ENCODE measurements around the gene SIAE. TPM values are rescaled to one million over a fixed set of nuclear protein-coding genes. Genes with fewer than 3 reads are reported as not detected.

Gene SIAE
- total and polyA plus RNA-seq, 2 donors (not counting 1 experiment from before 2014, with no cell fraction given) = 3.6 to 4.5 TPM

- Histone ChIP-seq H3K9me3 (ENCODE audit: control extremely low read depth in 1 of 3, control insufficient read depth in 2 of 3, insufficient read depth in 1 of 3, low read length in 2 of 3) (no peaks in the 10 kb centered on the region), H3K27ac (ENCODE audit: low read length in 2 of 2) (no peak overlapping the region), H3K36me3 (replicated peaks in 1 of 2; ENCODE audit: control extremely low read depth in 1 of 2, control insufficient read depth in 1 of 2, extremely low read depth in 1 of 2, insufficient read depth in 2 of 2, low read length in 1 of 2) (no peaks in the 10 kb centered on the region), H3K4me1 (ENCODE audit: control insufficient read depth in 2 of 2, insufficient read depth in 2 of 2, low read length in 2 of 2) (no peaks in the 10 kb centered on the region), H3K27me3 (replicated peaks in 1 of 4; ENCODE audit: control extremely low read depth in 1 of 4, control insufficient read depth in 3 of 4, insufficient read depth in 4 of 4, low read length in 3 of 4) (peaks cover 0 to 6% (median 0%) of the 10 kb centered on the region in 4 experiments), H2AFZ (ENCODE audit: insufficient read depth, low read depth, low read length, poor library complexity, severe bottlenecking) (no peak overlapping the region), H3K4me3 (ENCODE audit: control extremely low read depth in 1 of 5, extremely low read depth in 1 of 5, insufficient read depth in 1 of 5, low read depth in 2 of 5, low read length in 4 of 5) (no peak overlapping the region), H4K20me1 (ENCODE audit: control insufficient read depth, insufficient read depth, low read length, poor library complexity, severe bottlenecking) (no peaks in the 10 kb centered on the region), H3K79me2 (ENCODE audit: control insufficient read depth, insufficient read depth, low read length) (no peaks in the 10 kb centered on the region), H3K9ac (ENCODE audit: low read length) (no peak overlapping the region), H3K4me2 (replicated peaks; ENCODE audit: low read depth, low read length, poor library complexity, severe bottlenecking) (no peak overlapping the region)
- Mint-ChIP-seq H3K4me3 (no peak overlapping the region), H3K27me3 (peaks cover 21% of the 10 kb centered on the region), H3K4me1 (no peaks in the 10 kb centered on the region), H3K27ac (no peak overlapping the region), H3K9me3 (ENCODE audit: insufficient read depth) (no peaks in the 10 kb centered on the region)
- ATAC-seq (ENCODE audit: low read depth) = no peak
- no peak for TF ChIP-seq CTCF (IDR thresholded peaks at IDR 0.05)
- TF ChIP-seq EZH2 (IDR thresholded peaks at IDR 0.05; ENCODE audit: borderline replicate concordance, insufficient read depth, low read depth, low read length, poor library complexity, severe bottlenecking) = no peak
- intact Hi-C loops (cut with micrococcal nuclease) = no loop called here
- ChIA-PET CTCF (interaction anchor here (0.9 kb wide), 1 partner anchor 12 kb away, joined by 5 read pairs; no protein-coding TSS in a partner anchor), POLR2A (no interaction called here)
- DNase-seq = no peak
- WGBS (ENCODE audit: insufficient coverage) = no CpG with 5 or more reads among the region's 3 CpGs
These were observed 61.5 kb downstream of the SIAE start for GRCh38 chr11:124612045-124612444.

- H3K27me3 ChIP-seq (replicated peaks in 1 of 4; ENCODE audit: control extremely low read depth in 1 of 4, control insufficient read depth in 3 of 4, insufficient read depth in 4 of 4, low read length in 3 of 4) = no peaks in the 10 kb centered on the region
- H3K27ac ChIP-seq (ENCODE audit: low read length in 2 of 2) = no peak within 1 kb of the TSS
- Mint-ChIP-seq H3K27ac (no peak within 1 kb of the TSS), H3K27me3 (peaks cover 17% of the 10 kb centered on the region), H3K9me3 (ENCODE audit: insufficient read depth) (no peaks in the 10 kb centered on the region), H3K4me1 (no peaks in the 10 kb centered on the region), H3K4me3 (no peak within 1 kb of the TSS)
- H2AFZ ChIP-seq (ENCODE audit: insufficient read depth, low read depth, low read length, poor library complexity, severe bottlenecking) = no peak within 1 kb of the TSS
- H3K4me2 ChIP-seq (replicated peaks; ENCODE audit: low read depth, low read length, poor library complexity, severe bottlenecking) = no peak within 1 kb of the TSS
- H4K20me1 ChIP-seq (ENCODE audit: control insufficient read depth, insufficient read depth, low read length, poor library complexity, severe bottlenecking) = no peaks in the 10 kb centered on the region
- no peaks in the 10 kb centered on the region for H3K36me3 ChIP-seq (replicated peaks in 1 of 2; ENCODE audit: control extremely low read depth in 1 of 2, control insufficient read depth in 1 of 2, extremely low read depth in 1 of 2, insufficient read depth in 2 of 2, low read length in 1 of 2)
- H3K9me3 ChIP-seq (ENCODE audit: control extremely low read depth in 1 of 3, control insufficient read depth in 2 of 3, insufficient read depth in 1 of 3, low read length in 2 of 3) = no peaks in the 10 kb centered on the region
- ATAC-seq (ENCODE audit: low read depth) (no peak), DNase-seq (no peak)
- H3K4me3 ChIP-seq (ENCODE audit: control extremely low read depth in 1 of 5, extremely low read depth in 1 of 5, insufficient read depth in 1 of 5, low read depth in 2 of 5, low read length in 4 of 5) = no peak within 1 kb of the TSS
- intact Hi-C loops (cut with micrococcal nuclease) = no loop called here
- 87% methylated on average over 5 of the region's 5 CpGs for WGBS (ENCODE audit: insufficient coverage)
- CTCF ChIA-PET = interaction anchor here (1.0 to 1.1 kb wide), 2 partner anchors 9 to 11 kb away, joined by 3 to 4 read pairs; partner anchors contain the start of gene TBRG1
- H3K4me1 ChIP-seq (ENCODE audit: control insufficient read depth in 2 of 2, insufficient read depth in 2 of 2, low read length in 2 of 2) = no peaks in the 10 kb centered on the region
- H3K9ac ChIP-seq (ENCODE audit: low read length) = no peak within 1 kb of the TSS
- H3K79me2 ChIP-seq (ENCODE audit: control insufficient read depth, insufficient read depth, low read length) = no peaks in the 10 kb centered on the region
- POLR2A ChIA-PET = interaction anchor here (0.6 kb wide), 1 partner anchor 11 kb away, joined by 3 read pairs; the partner anchor contains the start of gene TBRG1
- TF ChIP-seq EZH2 (IDR thresholded peaks at IDR 0.05; ENCODE audit: borderline replicate concordance, insufficient read depth, low read depth, low read length, poor library complexity, severe bottlenecking) (no peak), CTCF (IDR thresholded peaks at IDR 0.05) (no peak)
These were observed 62.5 kb downstream of the SIAE start, which contains the start of gene PANX3 for GRCh38 chr11:124611064-124611463. Gene PANX3, plus strand, starts transcription at chr11:124611428. Its CDS starts 129 bp downstream, at chr11:124611557.
